HG02973 (cell line): ENCODE results near the gene KCNN3.
A peak's percentile ranks its signal among the peaks of the same experiment; 100 is the strongest.

Source experiments
- ATAC-seq: cut with Tn5 transposase; IDR thresholded peaks from one replicate; pipeline ENCODE4 v1.9.1; 2021; ENCODE audit warnings: moderate library complexity; ENCODE audit not compliant: unreplicated experiment

Gene KCNN3

GRCh38 chr1:154820646-154821045 is 49.4 kb downstream of the KCNN3 start:
- ATAC-seq = no peak

- ATAC-seq = no peak
Measured at GRCh38 chr1:154819628-154820590, 50.2 kb downstream of the KCNN3 start.

GRCh38 chr1:154818911-154819310 is 51.2 kb downstream of the KCNN3 start:
- ATAC-seq = no peak

- ATAC-seq = no peak
Measured at GRCh38 chr1:154816937-154817336, 53.1 kb downstream of the KCNN3 start.

- ATAC-seq = no peak
Measured at GRCh38 chr1:154816369-154816768, 53.7 kb downstream of the KCNN3 start.

GRCh38 chr1:154813846-154814505 is 56.1 kb downstream of the KCNN3 start:
- no peak for ATAC-seq

- no peak for ATAC-seq
Measured at GRCh38 chr1:154813300-154813816, 56.7 kb downstream of the KCNN3 start.

GRCh38 chr1:154812877-154813276 is 57.2 kb downstream of the KCNN3 start:
- ATAC-seq = no peak

- no peak for ATAC-seq
Measured at GRCh38 chr1:154810571-154810970, 59.5 kb downstream of the KCNN3 start.

GRCh38 chr1:154809436-154810413 is 60.4 kb downstream of the KCNN3 start:
- no peak for ATAC-seq

GRCh38 chr1:154808909-154809262 is 61.2 kb downstream of the KCNN3 start:
- ATAC-seq = no peak

GRCh38 chr1:154808261-154808908 is 61.7 kb downstream of the KCNN3 start:
- no peak for ATAC-seq

GRCh38 chr1:154807048-154807591 is 63.0 kb downstream of the KCNN3 start:
- ATAC-seq = peak; percentile 55

GRCh38 chr1:154806333-154806732 is 63.7 kb downstream of the KCNN3 start:
- ATAC-seq = no peak

GRCh38 chr1:154802982-154803920 is 66.8 kb downstream of the KCNN3 start:
- no peak for ATAC-seq

- ATAC-seq = no peak
Measured at GRCh38 chr1:154802336-154802969, 67.6 kb downstream of the KCNN3 start.

- no peak for ATAC-seq
Measured at GRCh38 chr1:154801234-154802011, 68.7 kb downstream of the KCNN3 start.

GRCh38 chr1:154799188-154799587 is 70.9 kb downstream of the KCNN3 start:
- ATAC-seq = no peak
